D721Med (cell line): ENCODE measurements around the gene RNF4.

Source experiments
- DNase-seq: peaks from one replicate; pipeline ENCODE4 v3.0.0; 2011; ENCODE audit warnings: low spot score; ENCODE audit not compliant: insufficient read length
- FAIRE-seq: peaks from 2 replicates; lab custom pipeline; 2011; peaks lifted over from hg19 to GRCh38; lab: Jason Lieb, UNC
- CTCF ChIP-seq: IDR thresholded peaks from 2 replicates; pipeline ENCODE4 v1.5.1; 2012; ENCODE audit warnings: mild to moderate bottlenecking, control low read depth; ENCODE audit not compliant: insufficient read depth; ENCODE audit errors: missing control alignments

RNF4 gene

GRCh38 chr4:2494992-2495391 lies 26.1 kb downstream of the RNF4 start:
- no peak for TF ChIP-seq CTCF
- DNase-seq (no peak), FAIRE-seq (no peak)

GRCh38 chr4:2497324-2497723 lies 28.4 kb downstream of the RNF4 start:
- FAIRE-seq (no peak), DNase-seq (no peak)
- TF ChIP-seq CTCF, result no peak

- no peak for FAIRE-seq
- TF ChIP-seq CTCF, result no peak
- no peak for DNase-seq
Observed at GRCh38 chr4:2497931-2498330, 29.0 kb downstream of the RNF4 start.

- FAIRE-seq (no peak), DNase-seq (no peak)
- no peak for TF ChIP-seq CTCF
Observed at GRCh38 chr4:2500547-2500946, 31.6 kb downstream of the RNF4 start.

- DNase-seq (no peak), FAIRE-seq (no peak)
- TF ChIP-seq CTCF, result no peak
Observed at GRCh38 chr4:2501034-2501594, 32.2 kb downstream of the RNF4 start.

- no peak for TF ChIP-seq CTCF
- DNase-seq, result no peak
- no peak for FAIRE-seq
Observed at GRCh38 chr4:2503809-2504208, 34.9 kb downstream of the RNF4 start.

GRCh38 chr4:2507259-2507658 lies 38.4 kb downstream of the RNF4 start:
- TF ChIP-seq CTCF, result no peak
- DNase-seq (no peak), FAIRE-seq (no peak)
